SJCRH30 (cell line): ENCODE results near the gene MAGEF1. TPM values are rescaled to one million over a fixed set of nuclear protein-coding genes. Genes with fewer than 3 reads are reported as not detected.
A peak's percentile ranks its signal among the peaks of the same experiment; 100 is the strongest.

Source experiments
- DNase-seq, 2 experiments: peaks; one replicate each; pipeline ENCODE4 v3.0.0-alpha.2; 2015 to 2020
- H3K27ac ChIP-seq: fragments of 250-450 bp; sonication (Bioruptor Pico); 2 replicates; pipeline ENCODE4 v1.5.1; 2020; ENCODE audit warnings: mild to moderate bottlenecking, moderate library complexity
- H3K27me3 ChIP-seq: fragments of 250-450 bp; sonication (Bioruptor Pico); 2 replicates; pipeline ENCODE4 v1.5.1; 2020; ENCODE audit warnings: mild to moderate bottlenecking, moderate library complexity
- H3K36me3 ChIP-seq: fragments of 250-450 bp; sonication (Bioruptor Pico); 2 replicates; pipeline ENCODE4 v1.5.1; 2020; ENCODE audit warnings: mild to moderate bottlenecking, moderate library complexity
- H3K4me1 ChIP-seq: fragments of 250-450 bp; sonication (Bioruptor Pico); 2 replicates; pipeline ENCODE4 v1.5.1; 2020; ENCODE audit warnings: mild to moderate bottlenecking, moderate library complexity
- H3K4me3 ChIP-seq: fragments of 250-450 bp; sonication (Bioruptor Pico); 2 replicates; pipeline ENCODE4 v1.5.1; 2020; ENCODE audit warnings: mild to moderate bottlenecking, moderate library complexity
- H3K9me3 ChIP-seq: fragments of 250-450 bp; sonication (Bioruptor Pico); replicated peaks from 2 replicates; pipeline ENCODE4 v1.5.1; 2020; ENCODE audit warnings: mild to moderate bottlenecking, moderate library complexity
- total RNA-seq: library from RNA; depleted of rRNA; stranded (reverse); fragments of >200 nt; shearing (Covaris generic); gene quantifications from 2 replicates; pipeline ENCODE4 v1.2.3, GENCODE V29; 2014

Gene MAGEF1
- total RNA-seq, 1 experiment from 2014 or later = 58.7 TPM

- no peak for DNase-seq
- Histone ChIP-seq H3K36me3 (no peaks in the 10 kb centered on the region), H3K4me1 (no peaks in the 10 kb centered on the region), H3K9me3 (no peaks in the 10 kb centered on the region), H3K27ac (no peak overlapping the region), H3K27me3 (peaks cover 4% of the 10 kb centered on the region; the same call in 1 of the 2 replicates), H3K4me3 (no peak overlapping the region)
Observed at GRCh38 chr3:184749168-184749744, 37.4 kb upstream of the MAGEF1 start.

GRCh38 chr3:184748219-184749135, 36.6 kb upstream of the MAGEF1 start:
- Histone ChIP-seq H3K4me1 (no peaks in the 10 kb centered on the region), H3K27ac (no peak overlapping the region), H3K36me3 (no peaks in the 10 kb centered on the region), H3K9me3 (no peaks in the 10 kb centered on the region), H3K27me3 (peaks cover 4% of the 10 kb centered on the region; the same call in 1 of the 2 replicates), H3K4me3 (no peak overlapping the region)
- DNase-seq = peak in 1 of 2 experiments; percentile 30

GRCh38 chr3:184746131-184747120, 34.6 kb upstream of the MAGEF1 start:
- Histone ChIP-seq H3K36me3 (no peaks in the 10 kb centered on the region), H3K9me3 (no peaks in the 10 kb centered on the region), H3K4me3 (no peak overlapping the region), H3K4me1 (no peaks in the 10 kb centered on the region), H3K27ac (no peak overlapping the region), H3K27me3 (peaks cover 4% of the 10 kb centered on the region; the same call in 1 of the 2 replicates)
- DNase-seq = no peak

GRCh38 chr3:184745526-184745925, 33.7 kb upstream of the MAGEF1 start:
- Histone ChIP-seq H3K4me3 (no peak overlapping the region), H3K27ac (no peak overlapping the region), H3K4me1 (no peaks in the 10 kb centered on the region), H3K27me3 (peaks cover 4% of the 10 kb centered on the region; the same call in 1 of the 2 replicates), H3K36me3 (no peaks in the 10 kb centered on the region), H3K9me3 (no peaks in the 10 kb centered on the region)
- DNase-seq = no peak

- no peak overlapping the region for H3K27ac ChIP-seq
- H3K27me3 ChIP-seq = no peaks in the 10 kb centered on the region; the same call in 1 of the 2 replicates
- no peaks in the 10 kb centered on the region for H3K36me3 ChIP-seq
- DNase-seq = no peak
- H3K9me3 ChIP-seq = no peaks in the 10 kb centered on the region
- H3K4me3 ChIP-seq = no peak overlapping the region
- H3K4me1 ChIP-seq = no peaks in the 10 kb centered on the region
Observed at GRCh38 chr3:184743248-184743647, 31.4 kb upstream of the MAGEF1 start.

GRCh38 chr3:184742676-184743135, 30.8 kb upstream of the MAGEF1 start:
- Histone ChIP-seq H3K27ac (no peak overlapping the region), H3K4me1 (no peaks in the 10 kb centered on the region), H3K36me3 (no peaks in the 10 kb centered on the region), H3K4me3 (no peak overlapping the region), H3K27me3 (no peaks in the 10 kb centered on the region; the same call in 1 of the 2 replicates), H3K9me3 (no peaks in the 10 kb centered on the region)
- DNase-seq = no peak

- Histone ChIP-seq H3K36me3 (no peaks in the 10 kb centered on the region), H3K4me3 (no peak overlapping the region)
Observed at GRCh38 chr3:184741798-184742675, 30.2 kb upstream of the MAGEF1 start.

GRCh38 chr3:184741259-184741556, 29.3 kb upstream of the MAGEF1 start:
- Histone ChIP-seq H3K4me3 (no peak overlapping the region), H3K36me3 (no peaks in the 10 kb centered on the region), H3K27ac (no peak overlapping the region), H3K27me3 (no peaks in the 10 kb centered on the region; the same call in 1 of the 2 replicates), H3K9me3 (no peaks in the 10 kb centered on the region), H3K4me1 (no peaks in the 10 kb centered on the region)
- DNase-seq = no peak

More at GRCh38 chr3:184741798-184742675, 30.2 kb upstream of the MAGEF1 start:
- no peak overlapping the region for H3K27ac ChIP-seq
- H3K27me3 ChIP-seq = no peaks in the 10 kb centered on the region; the same call in 1 of the 2 replicates
- H3K4me1 ChIP-seq = no peaks in the 10 kb centered on the region
- no peak for DNase-seq
- no peaks in the 10 kb centered on the region for H3K9me3 ChIP-seq

- Histone ChIP-seq H3K27me3 (no peaks in the 10 kb centered on the region; the same call in 1 of the 2 replicates), H3K4me3 (no peak overlapping the region), H3K27ac (no peak overlapping the region), H3K9me3 (no peaks in the 10 kb centered on the region), H3K4me1 (no peaks in the 10 kb centered on the region), H3K36me3 (no peaks in the 10 kb centered on the region)
- peak; percentile 35 for DNase-seq
Observed at GRCh38 chr3:184740509-184741258, 28.8 kb upstream of the MAGEF1 start.

- Histone ChIP-seq H3K27ac (no peak overlapping the region), H3K36me3 (no peaks in the 10 kb centered on the region), H3K27me3 (no peaks in the 10 kb centered on the region; the same call in 1 of the 2 replicates), H3K4me3 (no peak overlapping the region), H3K4me1 (no peaks in the 10 kb centered on the region), H3K9me3 (no peaks in the 10 kb centered on the region)
- DNase-seq = no peak
Observed at GRCh38 chr3:184739594-184740505, 28.0 kb upstream of the MAGEF1 start.

- Histone ChIP-seq H3K4me1 (no peaks in the 10 kb centered on the region), H3K4me3 (no peak overlapping the region), H3K27me3 (no peaks in the 10 kb centered on the region; the same call in 1 of the 2 replicates), H3K9me3 (no peaks in the 10 kb centered on the region), H3K36me3 (no peaks in the 10 kb centered on the region), H3K27ac (no peak overlapping the region)
- DNase-seq = no peak
Observed at GRCh38 chr3:184738982-184739381, 27.1 kb upstream of the MAGEF1 start.

GRCh38 chr3:184738506-184738890, 26.6 kb upstream of the MAGEF1 start:
- H3K9me3 ChIP-seq = no peaks in the 10 kb centered on the region
- no peak overlapping the region for H3K27ac ChIP-seq
- no peaks in the 10 kb centered on the region for H3K27me3 ChIP-seq
- no peaks in the 10 kb centered on the region for H3K36me3 ChIP-seq
- no peak for DNase-seq
- H3K4me1 ChIP-seq = no peaks in the 10 kb centered on the region
- H3K4me3 ChIP-seq = no peak overlapping the region
